ENCODE measurements around the gene SMDT1. TPM values are rescaled to one million over a fixed set of nuclear protein-coding genes. Genes with fewer than 3 reads are reported as not detected.
A peak's percentile ranks its signal among the peaks of the same experiment; 100 is the strongest.
"Not testable (repeated sequence)": the region's sequence is repeated elsewhere in the genome, so short reads cannot be mapped to it uniquely, and the experiment has no call there.

The SMDT1 gene
- total and polyA plus RNA-seq, 2 donors (not counting 1 experiment from before 2014, with no cell fraction given): 122 to 140 TPM

GRCh38 chr22:42091455-42091782, 11.9 kb downstream of the SMDT1 start:
- Histone ChIP-seq H3K4me2 (replicated peaks; ENCODE audit: low read depth, low read length, poor library complexity, severe bottlenecking) (peak overlapping the region; percentile 93), H2AFZ (ENCODE audit: insufficient read depth, low read depth, low read length, poor library complexity, severe bottlenecking) (peak overlapping the region; percentile 99), H3K27me3 (replicated peaks in 1 of 4; ENCODE audit: control extremely low read depth in 1 of 4, control insufficient read depth in 3 of 4, insufficient read depth in 4 of 4, low read length in 3 of 4) (no peaks in the 10 kb centered on the region), H3K79me2 (ENCODE audit: control insufficient read depth, insufficient read depth, low read length) (peaks cover 28% of the 10 kb centered on the region), H3K9me3 (ENCODE audit: control extremely low read depth in 1 of 3, control insufficient read depth in 2 of 3, insufficient read depth in 1 of 3, low read length in 2 of 3) (no peaks in the 10 kb centered on the region), H3K36me3 (replicated peaks in 1 of 2; ENCODE audit: control extremely low read depth in 1 of 2, control insufficient read depth in 1 of 2, extremely low read depth in 1 of 2, insufficient read depth in 2 of 2, low read length in 1 of 2) (peaks cover 0 to 7% of the 10 kb centered on the region in 2 experiments), H3K4me1 (ENCODE audit: control insufficient read depth in 2 of 2, insufficient read depth in 2 of 2, low read length in 2 of 2) (peaks cover 17 to 22% of the 10 kb centered on the region in 2 donors), H3K4me3 (ENCODE audit: control extremely low read depth in 1 of 5, extremely low read depth in 1 of 5, insufficient read depth in 1 of 5, low read depth in 2 of 5, low read length in 4 of 5) (peak overlapping the region; percentile 70 to 91 (median 76)), H3K9ac (ENCODE audit: low read length) (peak overlapping the region; percentile 81), H3K27ac (ENCODE audit: low read length in 2 of 2) (peak overlapping the region; percentile 88 to 96), H4K20me1 (ENCODE audit: control insufficient read depth, insufficient read depth, low read length, poor library complexity, severe bottlenecking) (no peaks in the 10 kb centered on the region)
- no peak for ATAC-seq (ENCODE audit: low read depth)
- peak overlapping the region; percentile 99 for H3K27ac Mint-ChIP-seq
- TF ChIP-seq EZH2 (IDR thresholded peaks at IDR 0.05; ENCODE audit: borderline replicate concordance, insufficient read depth, low read depth, low read length, poor library complexity, severe bottlenecking): no peak
- TF ChIP-seq, protein P1, sequence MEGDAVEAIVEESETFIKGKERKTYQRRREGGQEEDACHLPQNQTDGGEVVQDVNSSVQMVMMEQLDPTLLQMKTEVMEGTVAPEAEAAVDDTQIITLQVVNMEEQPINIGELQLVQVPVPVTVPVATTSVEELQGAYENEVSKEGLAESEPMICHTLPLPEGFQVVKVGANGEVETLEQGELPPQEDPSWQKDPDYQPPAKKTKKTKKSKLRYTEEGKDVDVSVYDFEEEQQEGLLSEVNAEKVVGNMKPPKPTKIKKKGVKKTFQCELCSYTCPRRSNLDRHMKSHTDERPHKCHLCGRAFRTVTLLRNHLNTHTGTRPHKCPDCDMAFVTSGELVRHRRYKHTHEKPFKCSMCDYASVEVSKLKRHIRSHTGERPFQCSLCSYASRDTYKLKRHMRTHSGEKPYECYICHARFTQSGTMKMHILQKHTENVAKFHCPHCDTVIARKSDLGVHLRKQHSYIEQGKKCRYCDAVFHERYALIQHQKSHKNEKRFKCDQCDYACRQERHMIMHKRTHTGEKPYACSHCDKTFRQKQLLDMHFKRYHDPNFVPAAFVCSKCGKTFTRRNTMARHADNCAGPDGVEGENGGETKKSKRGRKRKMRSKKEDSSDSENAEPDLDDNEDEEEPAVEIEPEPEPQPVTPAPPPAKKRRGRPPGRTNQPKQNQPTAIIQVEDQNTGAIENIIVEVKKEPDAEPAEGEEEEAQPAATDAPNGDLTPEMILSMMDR (IDR thresholded peaks at IDR 0.05): no peak
- no peaks in the 10 kb centered on the region for H3K27me3 Mint-ChIP-seq
- H3K4me1 Mint-ChIP-seq: peaks cover 27% of the 10 kb centered on the region
- POLR2A ChIA-PET: interaction anchor here (0.6 to 2.7 kb wide), 7 partner anchors 12 to 353 kb away, joined by 3 to 45 read pairs (median 5); partner anchors contain the start of genes CENPM, SMDT1 and WBP2NL
- no peak for DNase-seq
- H3K4me3 Mint-ChIP-seq: peak overlapping the region; percentile 98
- CTCF ChIA-PET: interaction anchor here (0.6 to 4.8 kb wide), 25 partner anchors 9 to 402 kb away, joined by 3 to 57 read pairs (median 5); partner anchors contain the start of genes NAGA, SMDT1 and WBP2NL
- 22% methylated on average over 4 of the region's 7 CpGs for WGBS (ENCODE audit: insufficient coverage)
- no peaks in the 10 kb centered on the region for H3K9me3 Mint-ChIP-seq (ENCODE audit: insufficient read depth)
- intact Hi-C loops (cut with micrococcal nuclease): loop anchor here (1.0 to 5.0 kb wide), 8 partner anchors 77 to 425 kb away; partner anchors contain the start of gene SREBF2

GRCh38 chr22:42101199-42101598, 21.7 kb downstream of the SMDT1 start:
- no peak overlapping the region for H3K4me3 Mint-ChIP-seq
- peaks cover 2% of the 10 kb centered on the region for H3K9me3 Mint-ChIP-seq (ENCODE audit: insufficient read depth)
- H3K4me2 ChIP-seq (replicated peaks; ENCODE audit: low read depth, low read length, poor library complexity, severe bottlenecking): no peak overlapping the region
- no peak for TF ChIP-seq EZH2 (IDR thresholded peaks at IDR 0.05; ENCODE audit: borderline replicate concordance, insufficient read depth, low read depth, low read length, poor library complexity, severe bottlenecking)
- TF ChIP-seq, protein P1 (IDR thresholded peaks at IDR 0.05): no peak
- CTCF ChIA-PET: interaction anchor here (0.6 to 2.0 kb wide), 2 partner anchors 10 to 32 kb away, joined by 3 to 8 read pairs; partner anchors contain the start of gene NDUFA6
- no peak overlapping the region for H3K27ac Mint-ChIP-seq
- H3K27me3 ChIP-seq (replicated peaks in 1 of 4; ENCODE audit: control extremely low read depth in 1 of 4, control insufficient read depth in 3 of 4, insufficient read depth in 4 of 4, low read length in 3 of 4): no peaks in the 10 kb centered on the region
- H3K27me3 Mint-ChIP-seq: no peaks in the 10 kb centered on the region
- H3K9ac ChIP-seq (ENCODE audit: low read length): no peak overlapping the region
- no peak overlapping the region for H2AFZ ChIP-seq (ENCODE audit: insufficient read depth, low read depth, low read length, poor library complexity, severe bottlenecking)
- no peaks in the 10 kb centered on the region for H3K36me3 ChIP-seq (replicated peaks in 1 of 2; ENCODE audit: control extremely low read depth in 1 of 2, control insufficient read depth in 1 of 2, extremely low read depth in 1 of 2, insufficient read depth in 2 of 2, low read length in 1 of 2)
- no peaks in the 10 kb centered on the region for H3K79me2 ChIP-seq (ENCODE audit: control insufficient read depth, insufficient read depth, low read length)
- no peak overlapping the region for H3K27ac ChIP-seq (ENCODE audit: low read length in 2 of 2)
- no peaks in the 10 kb centered on the region for H3K4me1 ChIP-seq (ENCODE audit: control insufficient read depth in 2 of 2, insufficient read depth in 2 of 2, low read length in 2 of 2)
- no CpG with 5 or more reads among the region's 3 CpGs for whole genome bisulfite sequencing (ENCODE audit: insufficient coverage)
- no peaks in the 10 kb centered on the region for H3K4me1 Mint-ChIP-seq
- DNase-seq: no peak
- no peaks in the 10 kb centered on the region for H4K20me1 ChIP-seq (ENCODE audit: control insufficient read depth, insufficient read depth, low read length, poor library complexity, severe bottlenecking)
- no peak overlapping the region for H3K4me3 ChIP-seq (ENCODE audit: control extremely low read depth in 1 of 5, extremely low read depth in 1 of 5, insufficient read depth in 1 of 5, low read depth in 2 of 5, low read length in 4 of 5)
- POLR2A ChIA-PET: no interaction called here
- intact Hi-C loops (cut with micrococcal nuclease): no loop called here
- peaks cover 4 to 58% (median 37%) of the 10 kb centered on the region in 3 donors for H3K9me3 ChIP-seq (ENCODE audit: control extremely low read depth in 1 of 3, control insufficient read depth in 2 of 3, insufficient read depth in 1 of 3, low read length in 2 of 3)
- no peak for ATAC-seq (ENCODE audit: low read depth)

GRCh38 chr22:42104332-42104860, 24.9 kb downstream of the SMDT1 start:
- H3K36me3 ChIP-seq (replicated peaks in 1 of 2; ENCODE audit: control extremely low read depth in 1 of 2, control insufficient read depth in 1 of 2, extremely low read depth in 1 of 2, insufficient read depth in 2 of 2, low read length in 1 of 2); ATAC-seq (ENCODE audit: low read depth); POLR2A ChIA-PET; H3K4me1 ChIP-seq (ENCODE audit: control insufficient read depth in 2 of 2, insufficient read depth in 2 of 2, low read length in 2 of 2); H3K4me2 ChIP-seq (replicated peaks; ENCODE audit: low read depth, low read length, poor library complexity, severe bottlenecking); H3K27me3 ChIP-seq (replicated peaks in 1 of 4; ENCODE audit: control extremely low read depth in 1 of 4, control insufficient read depth in 3 of 4, insufficient read depth in 4 of 4, low read length in 3 of 4); H3K27ac ChIP-seq (ENCODE audit: low read length in 2 of 2); CTCF ChIA-PET; DNase-seq; H3K79me2 ChIP-seq (ENCODE audit: control insufficient read depth, insufficient read depth, low read length); H3K4me1 Mint-ChIP-seq; intact Hi-C loops (cut with micrococcal nuclease); H4K20me1 ChIP-seq (ENCODE audit: control insufficient read depth, insufficient read depth, low read length, poor library complexity, severe bottlenecking); H3K9ac ChIP-seq (ENCODE audit: low read length); H3K27me3 Mint-ChIP-seq; H3K4me3 Mint-ChIP-seq; H3K4me3 ChIP-seq (ENCODE audit: control extremely low read depth in 1 of 5, extremely low read depth in 1 of 5, insufficient read depth in 1 of 5, low read depth in 2 of 5, low read length in 4 of 5); H3K27ac Mint-ChIP-seq; H2AFZ ChIP-seq (ENCODE audit: insufficient read depth, low read depth, low read length, poor library complexity, severe bottlenecking); H3K9me3 Mint-ChIP-seq (ENCODE audit: insufficient read depth): not testable (repeated sequence)
- WGBS (ENCODE audit: insufficient coverage): 100% methylated on average over 2 of the region's 6 CpGs
- H3K9me3 ChIP-seq (ENCODE audit: control extremely low read depth in 1 of 3, control insufficient read depth in 2 of 3, insufficient read depth in 1 of 3, low read length in 2 of 3): peaks cover 4 to 49% (median 37%) of the 10 kb centered on the region in 3 donors
